Measurements from ENCODE around the gene RPL10A.

Gene RPL10A

GRCh38 chr6:35449287-35449881, 18.8 kb upstream of the RPL10A start:
- no peak for DNase-seq (ENCODE audit: low read depth)

GRCh38 chr6:35451354-35452182, 16.6 kb upstream of the RPL10A start:
- DNase-seq (ENCODE audit: low read depth), result no peak

GRCh38 chr6:35452183-35453090, 15.8 kb upstream of the RPL10A start, which contains the start of gene FANCE:
TSS of gene FANCE (plus strand) at chr6:35452338. CDS start at chr6:35452546, 208 bp downstream.
- DNase-seq (ENCODE audit: low read depth), result peak; percentile 79

- DNase-seq (ENCODE audit: low read depth), result no peak
Measured at GRCh38 chr6:35453236-35453635, 15.0 kb upstream of the RPL10A start.

GRCh38 chr6:35454391-35455110, 13.7 kb upstream of the RPL10A start:
- DNase-seq (ENCODE audit: low read depth), result no peak

- no peak for DNase-seq (ENCODE audit: low read depth)
Measured at GRCh38 chr6:35457907-35458306, 10.3 kb upstream of the RPL10A start.

- DNase-seq (ENCODE audit: low read depth), result no peak
Measured at GRCh38 chr6:35461270-35461669, 6.9 kb upstream of the RPL10A start.

GRCh38 chr6:35463292-35463691, 4.9 kb upstream of the RPL10A start:
- DNase-seq (ENCODE audit: low read depth), result no peak

GRCh38 chr6:35465646-35466045, 2.6 kb upstream of the RPL10A start:
- no peak for DNase-seq (ENCODE audit: low read depth)

GRCh38 chr6:35468980-35469750, 964 bp downstream of the RPL10A start:
- no peak for DNase-seq (ENCODE audit: low read depth)

- no peak for DNase-seq (ENCODE audit: low read depth)
Measured at GRCh38 chr6:35469751-35470662, 1.8 kb downstream of the RPL10A start.

GRCh38 chr6:35470663-35471120, 2.5 kb downstream of the RPL10A start:
- no peak for DNase-seq (ENCODE audit: low read depth)

GRCh38 chr6:35471836-35472345, 3.7 kb downstream of the RPL10A start:
- no peak for DNase-seq (ENCODE audit: low read depth)

- DNase-seq (ENCODE audit: low read depth), result no peak
Measured at GRCh38 chr6:35473075-35473849, 5.1 kb downstream of the RPL10A start.

- DNase-seq (ENCODE audit: low read depth), result no peak
Measured at GRCh38 chr6:35473850-35474130, 5.6 kb downstream of the RPL10A start.

GRCh38 chr6:35474131-35474941, 6.1 kb downstream of the RPL10A start:
- no peak for DNase-seq (ENCODE audit: low read depth)

GRCh38 chr6:35474942-35475570, 6.9 kb downstream of the RPL10A start:
- no peak for DNase-seq (ENCODE audit: low read depth)

GRCh38 chr6:35475573-35475972, 7.4 kb downstream of the RPL10A start:
- no peak for DNase-seq (ENCODE audit: low read depth)

Data from stimulated activated CD8-positive, alpha-beta memory T cell treated with anti-CD3 and anti-CD28 coated beads, Interleukin-15, amount 100 ng/mL, for 1 hour (primary cell).